SK-N-SH (cell line): Measurements from ENCODE around the gene TRIP13. TPM values are rescaled to one million over a fixed set of nuclear protein-coding genes. Genes with fewer than 3 reads are reported as not detected.

Source experiments
- CTCF ChIA-PET: fragments of 300-600, 350-600 bp; formaldehyde crosslinking; extraction: SDS; loops from one replicate; lab custom pipeline; 2021; lab: Yijun Ruan, JAX
- POLR2A ChIA-PET: fragments of 350-600 bp; sonication (Branson Sonifier 250); formaldehyde crosslinking; extraction: SDS; loops from one replicate; lab custom pipeline; 2020; ENCODE audit warnings: antibody characterized with exemption, inconsistent platforms; lab: Yijun Ruan, JAX
- DNase-seq: peaks from one replicate; pipeline ENCODE4 v3.0.0; 2012
- H2AFZ ChIP-seq: fragments of 200-600 bp; sonication (generic); 2 replicates; pipeline ENCODE4 v1.8.1; 2016; ENCODE audit warnings: antibody characterized with exemption, mild to moderate bottlenecking, low read depth
- H3F3A ChIP-seq: fragments of 200-600 bp; sonication (generic); replicated peaks from 2 replicates; pipeline ENCODE3; 2016; ENCODE audit warnings: antibody characterized with exemption, mild to moderate bottlenecking; ENCODE audit not compliant: insufficient read depth
- H3K27ac ChIP-seq, 2 experiments: fragments of 200-500 bp in 1 of 2; fragments of 200-600 bp in 1 of 2; sonication (Bioruptor generic) in 1 of 2; sonication (generic), shearing (Covaris generic) in 1 of 2; 2 replicates each; pipeline versions ENCODE4 v1.5.1 to v1.6.1; 2014 to 2016; ENCODE audit warnings: low read depth in 2 of 2, inconsistent platforms in 1 of 2, low read length in 1 of 2, mild to moderate bottlenecking in 1 of 2, mixed read lengths in 1 of 2
- H3K27me3 ChIP-seq: fragments of 200-600 bp; sonication (generic), shearing (Covaris generic); 2 replicates; pipeline ENCODE4 v1.6.1; 2016; ENCODE audit warnings: mixed run types; ENCODE audit not compliant: insufficient read depth
- H3K36me3 ChIP-seq, 2 experiments: fragments of 200-500 bp in 1 of 2; fragments of 200-600 bp in 1 of 2; sonication (Bioruptor generic) in 1 of 2; sonication (generic) in 1 of 2; replicated peaks in 1 of 2; 2 replicates each; pipeline versions ENCODE3 to v1.5.1; 2014 to 2016; ENCODE audit warnings: low read length in 1 of 2, mild to moderate bottlenecking in 1 of 2; ENCODE audit not compliant: insufficient read depth in 2 of 2, control insufficient read depth in 1 of 2
- H3K4me1 ChIP-seq, 2 experiments: fragments of 200-500 bp in 1 of 2; fragments of 200-600 bp in 1 of 2; sonication (Bioruptor generic) in 1 of 2; sonication (generic), shearing (Covaris generic) in 1 of 2; 2 replicates each; pipeline versions ENCODE4 v1.5.1 to v1.6.1; 2014 to 2016; ENCODE audit warnings: low read depth in 1 of 2, low read length in 1 of 2, mixed run types in 1 of 2; ENCODE audit not compliant: insufficient read depth in 2 of 2, control insufficient read depth in 1 of 2
- H3K4me2 ChIP-seq: fragments of 200-600 bp; sonication (generic), shearing (Covaris generic); 2 replicates; pipeline ENCODE4 v1.6.1; 2017; ENCODE audit warnings: mixed run types
- H3K4me3 ChIP-seq, 2 experiments: fragments of 200-500 bp in 1 of 2; fragments of 200-600 bp in 1 of 2; sonication (Bioruptor generic) in 1 of 2; sonication (generic), shearing (Covaris generic) in 1 of 2; 2 replicates each; pipeline versions ENCODE4 v1.5.1 to v1.8.1; 2014 to 2016; ENCODE audit warnings: low read depth in 2 of 2, inconsistent platforms in 1 of 2, low read length in 1 of 2, mild to moderate bottlenecking in 1 of 2, mixed read lengths in 1 of 2, moderate library complexity in 1 of 2
- H3K79me2 ChIP-seq: fragments of 200-600 bp; sonication (generic); 2 replicates; pipeline ENCODE4 v1.8.1; 2017; ENCODE audit warnings: mild to moderate bottlenecking; ENCODE audit not compliant: insufficient read depth
- H3K9ac ChIP-seq: fragments of 200-600 bp; sonication (generic); 2 replicates; pipeline ENCODE4 v1.6.1; 2017; ENCODE audit warnings: mixed run types
- H3K9me2 ChIP-seq: fragments of 200-600 bp; sonication (generic); 2 replicates; pipeline ENCODE4 v1.6.1; 2017; ENCODE audit warnings: mixed run types
- H3K9me3 ChIP-seq: fragments of 200-600 bp; sonication (generic); 2 replicates; pipeline ENCODE4 v1.6.1; 2017; ENCODE audit warnings: mixed run types, mild to moderate bottlenecking, moderate library complexity
- H4K20me1 ChIP-seq: fragments of 200-600 bp; sonication (generic); 2 replicates; pipeline ENCODE4 v1.6.1; 2017; ENCODE audit warnings: mild to moderate bottlenecking, mixed run types; ENCODE audit not compliant: insufficient read depth
- CHD2 ChIP-seq: fragments of 150-350 bp; IDR thresholded peaks from 2 replicates; pipeline ENCODE4 v1.6.1; 2018; ENCODE audit warnings: low read length; ENCODE audit not compliant: partially characterized antibody
- ELF1 ChIP-seq: IDR thresholded peaks from 2 replicates; pipeline ENCODE4 v1.4.0; 2012
- FOSL2 ChIP-seq: IDR thresholded peaks from 2 replicates; pipeline ENCODE4 v1.4.0; 2012; ENCODE audit warnings: low read depth, mild to moderate bottlenecking, moderate library complexity, borderline replicate concordance
- FOXJ3 ChIP-seq: sonication (generic); formaldehyde crosslinking; IDR thresholded peaks from 2 replicates; pipeline ENCODE4 v1.5.1; 2020; ENCODE audit warnings: mild to moderate bottlenecking, missing genetic modification reagents
- FOXM1 ChIP-seq: IDR thresholded peaks from 2 replicates; pipeline ENCODE4 v1.4.0; 2012; ENCODE audit warnings: low read depth, mild to moderate bottlenecking
- GABPA ChIP-seq: IDR thresholded peaks from 2 replicates; pipeline ENCODE4 v1.4.0; 2012; ENCODE audit warnings: low read depth, mild to moderate bottlenecking
- GATA2 ChIP-seq: sonication (generic); formaldehyde crosslinking; IDR thresholded peaks from 2 replicates; pipeline ENCODE4 v1.5.0; 2020; ENCODE audit warnings: mild to moderate bottlenecking, missing genetic modification reagents
- MXI1 ChIP-seq: IDR thresholded peaks from 2 replicates; pipeline ENCODE4 v1.6.1; 2012; ENCODE audit warnings: mild to moderate bottlenecking, low read depth, low read length, improper control_type of control experiment
- NFIC ChIP-seq: IDR thresholded peaks from 2 replicates; pipeline ENCODE4 v1.4.0; 2012; ENCODE audit warnings: borderline replicate concordance
- PBX3 ChIP-seq: IDR thresholded peaks from 2 replicates; pipeline ENCODE4; 2012
- POLR2AphosphoS5 ChIP-seq: IDR thresholded peaks from 2 replicates; pipeline ENCODE4 v1.6.1; 2012; ENCODE audit warnings: low read depth, low read length
- RAD21 ChIP-seq: IDR thresholded peaks from 2 replicates; pipeline ENCODE4 v1.6.1; 2012; ENCODE audit warnings: mild to moderate bottlenecking, low read length
- RCOR1 ChIP-seq: fragments of 150-350 bp; IDR thresholded peaks from 2 replicates; pipeline ENCODE4 v1.6.1; 2017; ENCODE audit warnings: antibody characterized with exemption, low read length
- RXRA ChIP-seq: IDR thresholded peaks from 2 replicates; pipeline ENCODE4 v1.4.0; 2012; ENCODE audit warnings: low read depth, mild to moderate bottlenecking, borderline replicate concordance
- TAF1 ChIP-seq: IDR thresholded peaks from 2 replicates; pipeline ENCODE4 v1.6.1; 2012; ENCODE audit warnings: low read depth, mild to moderate bottlenecking, low read length, moderate library complexity, borderline replicate concordance
- TEAD4 ChIP-seq: IDR thresholded peaks from 2 replicates; pipeline ENCODE4 v1.4.0; 2012; ENCODE audit warnings: mild to moderate bottlenecking, borderline replicate concordance; ENCODE audit not compliant: insufficient read depth
- USF1 ChIP-seq: IDR thresholded peaks from 2 replicates; pipeline ENCODE4 v1.4.0; 2012; ENCODE audit warnings: low read depth, borderline replicate concordance
- USF2 ChIP-seq: fragments of 150-350 bp; IDR thresholded peaks from 2 replicates; pipeline ENCODE4 v1.6.1; 2017; ENCODE audit warnings: antibody characterized with exemption, low read length, low read depth, borderline replicate concordance
- WGBS: methylation state at CpG from one replicate; pipeline ENCODE4 v1.1.6; 2017; ENCODE audit warnings: low lambda C conversion rate; 5-methylcytosine and 5-hydroxymethylcytosine counted together
- polyA plus RNA-seq, 3 experiments: library from polyadenylated mRNA; depleted of rRNA; stranded (reverse); fragments of >200 nt; gene quantifications; 2 replicates each; pipeline ENCODE4 v1.2.3, GENCODE V29; 2012

The TRIP13 gene
- polyA plus RNA-seq, 1 of the 3 experiments (the other 2 are of a cell fraction) = 24.1 TPM

GRCh38 chr5:891837-892393 lies 769 bp upstream of the TRIP13 start (continued):
- TF ChIP-seq POLR2AphosphoS5 (no peak), USF1 (no peak), RAD21 (no peak), GABPA (no peak), NFIC (no peak), RCOR1 (no peak), FOXM1 (no peak), MXI1 (no peak), ELF1 (no peak), GATA2 (CRISPR knock-in tag) (no peak)

- Histone ChIP-seq H3K36me3 (peaks cover 28 to 44% of the 10 kb centered on the region in 2 experiments), H3K4me3 (peak overlapping the region; percentile 88 to 92), H3F3A (no peaks in the 10 kb centered on the region), H3K27ac (no peak overlapping the region; a peak in 1 of 4 replicates), H3K9me2 (no peaks in the 10 kb centered on the region)
- TF ChIP-seq RCOR1 (no peak), TEAD4 (no peak), POLR2AphosphoS5 (no peak), CHD2 (no peak), USF2 (no peak)
- TF ChIP-seq, all 33 proteins: peak for 0
- no peak overlapping the region for H2AFZ ChIP-seq
- ChIA-PET CTCF (interaction anchor here (1.0 to 5.5 kb wide), 5 partner anchors 9 to 446 kb away, joined by 4 to 36 read pairs (median 8); no protein-coding TSS in a partner anchor), POLR2A (interaction anchor here (0.7 kb wide), 1 partner anchor 12 kb away, joined by 3 read pairs; no protein-coding TSS in a partner anchor)
- no peaks in the 10 kb centered on the region for H3K27me3 ChIP-seq
- H3K4me1 ChIP-seq = peaks cover 12 to 26% of the 10 kb centered on the region in 2 experiments; a peak in 3 of 4 replicates
- peak; percentile 62 for DNase-seq
- peaks cover 73% of the 10 kb centered on the region for H3K79me2 ChIP-seq
- no peaks in the 10 kb centered on the region for H3K9me3 ChIP-seq
- peaks cover 7% of the 10 kb centered on the region; the same call in 1 of the 2 replicates for H4K20me1 ChIP-seq
- peak overlapping the region; percentile 91 for H3K9ac ChIP-seq
- peak overlapping the region; percentile 100 for H3K4me2 ChIP-seq
- WGBS = 3% methylated on average over 8 of the region's 31 CpGs
These were observed 438 bp downstream of the TRIP13 start for GRCh38 chr5:893137-893506.

GRCh38 chr5:893711-894110 lies 1.0 kb downstream of the TRIP13 start:
- no peak for DNase-seq
- Histone ChIP-seq H3K9ac (peak overlapping the region; percentile 91), H3K36me3 (peaks cover 22 to 38% of the 10 kb centered on the region in 2 experiments), H3K27ac (no peak overlapping the region), H3K9me2 (no peaks in the 10 kb centered on the region), H3K4me3 (peak overlapping the region; percentile 88 to 92), H3K4me2 (peak overlapping the region; percentile 100), H3K27me3 (no peaks in the 10 kb centered on the region), H3K4me1 (peaks cover 12 to 26% of the 10 kb centered on the region in 2 experiments; a peak in 3 of 4 replicates), H3F3A (no peaks in the 10 kb centered on the region), H4K20me1 (peaks cover 7% of the 10 kb centered on the region; the same call in 1 of the 2 replicates), H2AFZ (no peak overlapping the region), H3K9me3 (no peaks in the 10 kb centered on the region), H3K79me2 (peaks cover 71% of the 10 kb centered on the region)
- CTCF ChIA-PET = interaction anchor here (0.8 to 5.5 kb wide), 7 partner anchors 8 to 447 kb away, joined by 3 to 36 read pairs (median 6); no protein-coding TSS in a partner anchor
- 79% methylated on average over 8 of the region's 9 CpGs for WGBS
- POLR2A ChIA-PET = interaction anchor here (0.7 kb wide), 1 partner anchor 9 kb away, joined by 3 read pairs; no protein-coding TSS in a partner anchor
- TF ChIP-seq MXI1 = no peak
- no peak for TF ChIP-seq TAF1
- TF ChIP-seq NFIC = no peak
- no peak for TF ChIP-seq ELF1
- TF ChIP-seq PBX3 = no peak
- no peak for TF ChIP-seq FOSL2
- no peak for TF ChIP-seq RCOR1
- no peak for TF ChIP-seq USF1
- TF ChIP-seq FOXJ3 (CRISPR knock-in tag) = no peak
- TF ChIP-seq RXRA = no peak
- no peak for TF ChIP-seq RAD21
- TF ChIP-seq USF2 = no peak
- TF ChIP-seq POLR2AphosphoS5 = no peak
- TF ChIP-seq TEAD4 = no peak
